Right atrium auricular region (tissue), 2 donors: ENCODE results near the gene CCR5AS.
"Not testable (repeated sequence)": the region's sequence is repeated elsewhere in the genome, so short reads cannot be mapped to it uniquely, and the experiment has no call there.

Source experiments
- DNase-seq: peaks from one replicate; pipeline ENCODE4 v3.0.0-alpha.2; 2019; ENCODE audit warnings: low spot score
- H3K27ac ChIP-seq, 2 donors: fragments of 200-600 bp; sonication (generic); 1 replicate in 1 of 2; 2 replicates in 1 of 2; pipeline ENCODE4 v1.5.1; 2016 to 2019
- H3K27me3 ChIP-seq, 2 donors: fragments of 200-600 bp; sonication (generic); one replicate each; pipeline versions ENCODE4 v1.5.1 to v1.6.0; 2017 to 2019
- H3K36me3 ChIP-seq: fragments of 200-600 bp; sonication (generic); one replicate; pipeline ENCODE4 v1.5.1; 2016
- H3K4me1 ChIP-seq, 2 donors: fragments of 200-600 bp; sonication (generic); one replicate each; pipeline versions ENCODE4 v1.5.1 to v1.6.0; 2017 to 2019
- H3K4me3 ChIP-seq, 2 donors: fragments of 200-600 bp; sonication (generic); 1 replicate in 1 of 2; 2 replicates in 1 of 2; pipeline ENCODE4 v1.5.1; 2017 to 2019; ENCODE audit warnings: mild to moderate bottlenecking in 1 of 2, moderate library complexity in 1 of 2
- H3K9me3 ChIP-seq, 2 donors: fragments of 200-600 bp; sonication (generic); one replicate each; pipeline ENCODE4 v1.5.1; 2019
- TF ChIP-seq, protein P1 (sequence below), 2 donors: fragments of 200-600 bp; sonication (generic); IDR thresholded peaks; one replicate each; pipeline ENCODE4 v1.5.1; 2019; ENCODE audit warnings: antibody characterized with exemption in 2 of 2

The CCR5AS gene

DNA sequence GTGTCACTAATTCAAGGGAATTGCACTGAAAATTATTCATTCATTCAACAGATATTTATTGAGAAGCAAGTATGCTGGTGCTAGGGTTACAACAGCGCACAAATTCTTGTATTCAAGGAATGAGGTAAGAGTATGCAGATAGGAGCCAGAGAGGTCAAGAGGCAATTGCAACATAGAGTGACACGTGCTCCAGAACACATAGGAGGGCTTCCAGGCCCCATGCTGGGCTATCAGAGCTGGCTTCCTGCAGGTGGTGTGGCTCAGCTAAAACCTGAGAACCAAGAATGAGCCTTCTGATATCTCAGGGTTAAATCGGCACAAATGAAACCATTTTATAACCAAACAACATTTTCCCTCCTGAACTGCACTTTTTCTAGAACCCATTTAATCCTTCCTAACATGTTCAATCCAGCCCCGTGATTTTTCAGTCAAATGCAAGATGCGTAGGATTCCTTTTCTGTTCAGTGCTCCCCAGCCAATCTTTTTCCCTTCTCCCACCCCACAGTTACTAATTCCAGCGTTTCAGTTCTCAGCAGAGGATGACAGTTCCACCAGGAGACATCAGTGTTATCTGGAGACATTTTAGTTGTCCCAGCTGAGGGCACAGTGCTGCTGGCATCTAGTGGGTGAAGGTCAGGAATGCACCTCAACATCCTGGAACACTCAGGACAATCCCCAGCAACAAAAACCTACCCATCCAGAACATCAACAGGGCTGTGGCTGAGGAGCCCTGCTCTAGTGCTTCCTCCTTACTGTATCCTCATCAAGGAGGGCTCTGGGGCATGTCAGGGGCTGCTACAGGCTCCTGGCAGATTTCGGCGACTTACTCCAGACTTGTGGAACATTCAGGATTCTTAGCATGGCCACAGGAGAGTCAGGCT is 13.1 kb downstream of the CCR5AS start:
- no peak overlapping the region for H3K4me3 ChIP-seq
- H3K36me3 ChIP-seq: no peaks in the 10 kb centered on the region
- no peaks in the 10 kb centered on the region for H3K4me1 ChIP-seq
- H3K9me3 ChIP-seq: no peaks in the 10 kb centered on the region
- no peak overlapping the region for H3K27ac ChIP-seq
- no peaks in the 10 kb centered on the region for H3K27me3 ChIP-seq
- no peak for DNase-seq
- TF ChIP-seq, protein P1, sequence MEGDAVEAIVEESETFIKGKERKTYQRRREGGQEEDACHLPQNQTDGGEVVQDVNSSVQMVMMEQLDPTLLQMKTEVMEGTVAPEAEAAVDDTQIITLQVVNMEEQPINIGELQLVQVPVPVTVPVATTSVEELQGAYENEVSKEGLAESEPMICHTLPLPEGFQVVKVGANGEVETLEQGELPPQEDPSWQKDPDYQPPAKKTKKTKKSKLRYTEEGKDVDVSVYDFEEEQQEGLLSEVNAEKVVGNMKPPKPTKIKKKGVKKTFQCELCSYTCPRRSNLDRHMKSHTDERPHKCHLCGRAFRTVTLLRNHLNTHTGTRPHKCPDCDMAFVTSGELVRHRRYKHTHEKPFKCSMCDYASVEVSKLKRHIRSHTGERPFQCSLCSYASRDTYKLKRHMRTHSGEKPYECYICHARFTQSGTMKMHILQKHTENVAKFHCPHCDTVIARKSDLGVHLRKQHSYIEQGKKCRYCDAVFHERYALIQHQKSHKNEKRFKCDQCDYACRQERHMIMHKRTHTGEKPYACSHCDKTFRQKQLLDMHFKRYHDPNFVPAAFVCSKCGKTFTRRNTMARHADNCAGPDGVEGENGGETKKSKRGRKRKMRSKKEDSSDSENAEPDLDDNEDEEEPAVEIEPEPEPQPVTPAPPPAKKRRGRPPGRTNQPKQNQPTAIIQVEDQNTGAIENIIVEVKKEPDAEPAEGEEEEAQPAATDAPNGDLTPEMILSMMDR (IDR thresholded peaks at IDR 0.05): no peak

DNA sequence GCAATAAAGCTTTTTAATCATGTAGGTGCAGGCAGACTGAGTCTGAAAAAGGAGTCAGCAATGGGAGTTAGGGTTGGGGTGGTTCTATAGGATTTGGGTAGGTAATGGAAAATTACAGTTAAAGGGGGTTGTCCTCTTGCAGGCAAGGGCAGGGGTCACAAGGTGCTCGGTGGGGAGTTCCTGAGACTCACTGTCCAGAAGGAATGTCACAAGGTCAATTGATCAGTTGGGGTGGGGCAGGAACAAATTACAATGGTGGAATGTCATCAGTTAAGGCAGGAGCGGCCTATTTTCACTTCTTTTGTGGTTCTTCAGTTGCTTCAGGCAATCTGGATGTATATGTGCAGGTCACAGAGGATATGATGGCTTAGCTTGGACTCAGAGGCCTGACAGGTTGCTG is 13.9 kb downstream of the CCR5AS start:
- no peaks in the 10 kb centered on the region for H3K4me1 ChIP-seq
- TF ChIP-seq, protein P1 (IDR thresholded peaks at IDR 0.05): no peak
- no peaks in the 10 kb centered on the region for H3K27me3 ChIP-seq
- no peaks in the 10 kb centered on the region for H3K36me3 ChIP-seq
- H3K4me3 ChIP-seq: no peak overlapping the region
- no peak overlapping the region for H3K27ac ChIP-seq
- DNase-seq: no peak
- H3K9me3 ChIP-seq: no peaks in the 10 kb centered on the region

DNA sequence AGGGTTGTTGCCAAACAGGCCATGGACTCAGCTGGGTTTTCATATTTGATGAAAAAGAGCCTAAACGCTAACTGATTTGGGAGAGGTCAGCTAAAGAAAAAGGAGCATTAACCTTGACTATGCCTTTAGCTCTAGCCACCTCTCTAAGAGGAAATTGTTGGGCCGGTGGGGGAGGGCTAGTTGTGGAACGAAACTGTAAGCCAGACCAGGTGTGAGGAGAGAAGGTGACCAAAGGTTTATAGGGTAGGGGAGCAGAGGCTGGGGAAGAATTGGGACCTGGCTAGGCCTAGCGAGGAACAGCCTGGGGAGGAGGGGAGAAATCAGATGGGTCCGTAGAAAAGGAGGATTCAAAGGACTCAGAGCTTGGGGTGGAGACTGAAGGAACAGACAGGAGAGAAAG is 15.3 kb downstream of the CCR5AS start:
- not testable (repeated sequence) for H3K36me3 ChIP-seq, H3K4me3 ChIP-seq, DNase-seq, H3K27me3 ChIP-seq, H3K27ac ChIP-seq, H3K9me3 ChIP-seq, H3K4me1 ChIP-seq

DNA sequence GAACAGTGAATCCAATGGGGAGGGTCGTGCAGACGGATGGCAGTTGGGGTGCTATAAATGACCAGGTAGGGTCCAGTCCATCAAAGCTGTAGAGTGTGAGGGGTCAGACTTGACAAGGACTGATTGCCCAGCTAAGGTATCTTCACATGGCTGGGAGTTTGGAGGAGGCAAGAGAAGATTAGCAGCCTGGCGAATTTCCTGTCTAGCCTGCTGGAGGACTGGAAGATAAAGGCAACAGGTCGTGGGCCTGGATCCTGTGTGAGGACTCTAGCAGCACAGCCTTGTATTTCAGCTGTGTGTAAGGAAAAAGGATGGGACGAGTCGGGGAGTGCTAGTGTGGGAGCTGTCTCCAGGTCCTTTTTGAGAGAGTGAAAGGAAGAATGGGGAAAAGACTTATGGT is 17.6 kb downstream of the CCR5AS start:
- no peak overlapping the region for H3K4me3 ChIP-seq
- no peaks in the 10 kb centered on the region for H3K27me3 ChIP-seq
- no peaks in the 10 kb centered on the region for H3K9me3 ChIP-seq
- H3K4me1 ChIP-seq: no peaks in the 10 kb centered on the region
- H3K27ac ChIP-seq: no peak overlapping the region
- TF ChIP-seq, protein P1 (IDR thresholded peaks at IDR 0.05): no peak
- DNase-seq: no peak
- no peaks in the 10 kb centered on the region for H3K36me3 ChIP-seq

DNA sequence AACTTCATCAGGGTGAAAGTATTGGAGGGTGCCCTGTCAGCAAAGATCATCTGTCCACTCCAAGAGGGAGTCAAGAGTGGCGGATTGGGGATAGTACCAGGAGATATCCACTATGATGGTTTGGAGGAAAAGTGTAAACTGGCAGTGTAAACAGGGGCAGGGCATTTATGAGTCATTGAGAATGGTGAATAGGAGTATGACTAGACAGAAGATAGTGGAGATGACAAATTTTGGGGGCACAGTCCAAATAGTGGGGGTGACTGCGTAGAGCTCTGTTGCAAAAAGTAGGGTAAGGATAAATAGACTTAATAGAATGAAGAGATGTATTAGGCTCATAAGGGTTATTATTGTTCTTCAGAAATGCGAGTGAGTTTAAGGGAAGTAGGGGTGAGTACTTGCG is 18.0 kb downstream of the CCR5AS start:
- not testable (repeated sequence) for H3K27me3 ChIP-seq, DNase-seq, H3K4me1 ChIP-seq

DNA sequence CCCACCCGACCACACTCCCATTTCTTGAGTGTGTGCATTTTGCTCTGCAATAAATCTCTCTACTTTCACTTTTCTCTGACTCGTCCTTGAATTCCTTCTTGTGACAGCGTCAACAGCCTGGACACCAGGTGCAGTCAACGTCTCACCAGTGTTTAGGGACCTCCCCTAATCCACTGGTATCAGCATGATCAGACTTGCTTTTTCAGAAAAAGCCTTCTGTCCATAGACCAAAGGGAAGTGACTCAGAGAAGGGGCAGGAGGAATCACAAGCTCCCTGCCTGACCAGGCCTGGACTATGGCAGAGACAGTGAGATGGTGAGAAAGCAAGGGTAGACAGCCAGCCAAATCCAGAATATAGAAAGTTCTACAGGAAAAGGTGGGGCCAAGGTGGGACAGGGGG is 20.7 kb downstream of the CCR5AS start:
- Histone ChIP-seq H3K4me3 (no peak overlapping the region), H3K9me3 (no peaks in the 10 kb centered on the region), H3K36me3 (no peaks in the 10 kb centered on the region), H3K27me3 (no peaks in the 10 kb centered on the region), H3K27ac (no peak overlapping the region), H3K4me1 (no peaks in the 10 kb centered on the region)
- TF ChIP-seq, protein P1 (IDR thresholded peaks at IDR 0.05): no peak
- DNase-seq: no peak

More for the DNA sequence above, 18.0 kb downstream of the CCR5AS start:
- not testable (repeated sequence) for H3K9me3 ChIP-seq, H3K4me3 ChIP-seq, H3K27ac ChIP-seq, H3K36me3 ChIP-seq

DNA sequence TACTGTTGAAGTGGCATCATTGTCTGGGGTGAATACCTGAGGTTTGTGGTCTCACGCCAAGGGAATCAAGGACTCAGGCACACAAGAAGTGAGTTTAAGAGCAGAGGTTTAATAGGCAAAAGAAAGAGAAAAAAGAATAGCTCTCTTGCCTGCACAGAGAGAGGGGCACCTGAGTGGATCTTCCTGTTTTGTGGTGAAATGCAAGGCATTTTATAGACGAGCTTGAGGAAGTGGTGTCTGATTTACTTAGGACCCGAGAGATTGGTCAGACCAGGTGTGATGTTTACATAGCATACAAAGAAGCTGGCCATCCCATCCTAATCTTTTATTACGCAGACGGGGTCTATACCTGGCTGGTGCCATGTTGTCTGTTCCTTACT is 22.9 kb downstream of the CCR5AS start:
- no peak for DNase-seq
- peaks cover 0 to 4% of the 10 kb centered on the region in 2 donors for H3K4me1 ChIP-seq
- TF ChIP-seq, protein P1 (IDR thresholded peaks at IDR 0.05): no peak
- H3K27ac ChIP-seq: no peak overlapping the region
- H3K36me3 ChIP-seq: no peaks in the 10 kb centered on the region
- no peaks in the 10 kb centered on the region for H3K9me3 ChIP-seq
- H3K4me3 ChIP-seq: no peak overlapping the region
- H3K27me3 ChIP-seq: no peaks in the 10 kb centered on the region
